Gastrocnemius medialis (tissue), 4 donors: Measurements from ENCODE around the gene CCL19.

ENCODE experiments used
- CTCF ChIP-seq, 5 experiments: fragments of 450-650 bp in 3 of 5; fragments of 200-600 bp in 2 of 5; sonication (generic) in 2 of 5; IDR thresholded peaks in 4 of 5; conservative IDR thresholded peaks in 1 of 5; 1 replicate in 4 of 5; 2 replicates in 1 of 5; pipeline ENCODE4 v1.5.1; 2016 to 2019; ENCODE audit warnings: antibody characterized with exemption in 5 of 5, mild to moderate bottlenecking in 3 of 5, moderate library complexity in 3 of 5
- POLR2A ChIP-seq, 2 donors: fragments of 450-650 bp; IDR thresholded peaks; one replicate each; pipeline ENCODE4 v1.6.1; 2017; ENCODE audit warnings: antibody characterized with exemption in 2 of 2, mild to moderate bottlenecking in 2 of 2, moderate library complexity in 2 of 2

GRCh38 chr9:34662526-34663302 is 28.4 kb downstream of the CCL19 start, which contains the start of gene CCL27:
- no peak for TF ChIP-seq CTCF (IDR thresholded peaks at IDR 0.05 in 4 of 5, conservative IDR thresholded peaks at IDR 0.05 in 1 of 5)
- no peak for TF ChIP-seq POLR2A (IDR thresholded peaks at IDR 0.05)
